ENCODE measurements around the gene SSX4.
"Not testable (repeated sequence)": the region's sequence is repeated elsewhere in the genome, so short reads cannot be mapped to it uniquely, and the experiment has no call there.

Gene SSX4

GRCh38 chrX:48383239-48383638 is at the start of gene SSX4:
Gene SSX4 (plus strand): TSS chrX:48383539. CDS start chrX:48384054, 515 bp downstream.
- not testable (repeated sequence) for DNase-seq

GRCh38 chrX:48346059-48346458 is 37.3 kb upstream of the SSX4 start:
- not testable (repeated sequence) for DNase-seq

- not testable (repeated sequence) for DNase-seq
Measured at GRCh38 chrX:48356315-48357094, 26.8 kb upstream of the SSX4 start, which contains the start of gene SSX3. Gene SSX3 (minus strand): TSS chrX:48356703. CDS start chrX:48355249, 1,454 bp downstream.

GRCh38 chrX:48357681-48358080 is 25.7 kb upstream of the SSX4 start:
- no peak for DNase-seq

- not testable (repeated sequence) for DNase-seq
Measured at GRCh38 chrX:48359281-48359680, 24.1 kb upstream of the SSX4 start.

- DNase-seq = not testable (repeated sequence)
Measured at GRCh38 chrX:48367717-48368408, 15.5 kb upstream of the SSX4 start.

- not testable (repeated sequence) for DNase-seq
Measured at GRCh38 chrX:48370408-48370807, 12.9 kb upstream of the SSX4 start.

GRCh38 chrX:48396931-48397330 is 13.6 kb downstream of the SSX4 start:
- DNase-seq = not testable (repeated sequence)

- DNase-seq = not testable (repeated sequence)
Measured at GRCh38 chrX:48397825-48398224, 14.5 kb downstream of the SSX4 start.

- not testable (repeated sequence) for DNase-seq
Measured at GRCh38 chrX:48411860-48412259, 28.5 kb downstream of the SSX4 start, which contains the start of gene SSX4B. Gene SSX4B (minus strand): TSS chrX:48411960. CDS start chrX:48411372, 588 bp downstream.

GRCh38 chrX:48427027-48427716 is 43.8 kb downstream of the SSX4 start:
- not testable (repeated sequence) for DNase-seq

GRCh38 chrX:48429606-48430005 is 46.3 kb downstream of the SSX4 start:
- DNase-seq = not testable (repeated sequence)

- DNase-seq = not testable (repeated sequence)
Measured at GRCh38 chrX:48430166-48430565, 46.8 kb downstream of the SSX4 start.

GRCh38 chrX:48433713-48434112 is 50.4 kb downstream of the SSX4 start:
- DNase-seq = not testable (repeated sequence)

Data from nucleus accumbens (tissue), 56 donors.